ENCODE data around the gene PAMR1. TPM values are rescaled to one million over a fixed set of nuclear protein-coding genes. Genes with fewer than 3 reads are reported as not detected.
"Not testable (repeated sequence)": the region's sequence is repeated elsewhere in the genome, so short reads cannot be mapped to it uniquely, and the experiment has no call there.

The PAMR1 gene
- total RNA-seq (2014; rRNA removed; shearing (Covaris generic)): not detected in 2 replicates
- 0.08 and 0.17 TPM in 2 replicates for polyA plus RNA-seq (2015; cell fraction: cytosol; rRNA removed)
- 0.25 and 0.56 TPM in 2 replicates for polyA plus RNA-seq (2015; cell fraction: nucleus; rRNA removed)

GRCh38 chr11:35525501-35526175, at the start of gene PAMR1:
Gene PAMR1 (minus strand): TSS chr11:35525616. CDS start chr11:35525585, 31 bp downstream.
- DNase-seq (ENCODE audit: low read depth): no peak

GRCh38 chr11:35571696-35572095, 46.3 kb upstream of the PAMR1 start:
- DNase-seq (ENCODE audit: low read depth): no peak

DNA sequence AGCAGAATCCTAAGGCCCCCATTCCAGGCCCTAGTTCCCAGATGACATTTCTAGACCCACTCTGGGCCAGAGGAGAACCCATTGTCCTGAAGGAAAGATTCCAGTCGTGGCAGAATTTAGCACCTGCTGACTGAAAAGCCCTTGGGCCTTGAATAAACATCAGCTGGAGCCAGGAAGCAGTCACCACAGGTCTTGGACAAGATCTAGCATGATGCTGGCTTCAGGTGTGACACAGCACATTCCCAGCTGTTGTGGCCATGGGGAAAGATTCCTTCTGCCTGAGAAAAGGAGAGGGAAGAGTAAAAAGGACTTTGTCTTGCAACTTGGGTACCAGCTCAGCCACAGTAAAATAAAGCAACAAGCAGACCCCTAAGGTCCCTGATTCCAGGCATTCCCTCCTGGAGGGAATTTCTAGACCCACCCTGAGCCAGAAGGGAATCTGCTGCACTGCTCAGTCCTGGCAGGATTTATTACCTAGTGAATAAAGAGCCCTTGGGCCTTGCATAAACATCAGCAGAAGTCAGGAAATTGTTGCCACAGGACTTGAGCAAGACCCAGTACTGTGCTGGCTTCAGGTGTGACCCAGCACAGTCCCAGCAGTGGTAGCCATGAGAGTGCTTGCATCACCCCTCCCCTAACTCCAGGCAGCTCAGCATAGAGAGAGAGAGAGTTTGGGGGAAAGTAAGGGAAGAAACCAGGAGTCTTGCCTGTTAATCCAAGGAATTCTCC, 42.5 kb upstream of the PAMR1 start:
- DNase-seq (ENCODE audit: low read depth): peak; percentile 44

DNA sequence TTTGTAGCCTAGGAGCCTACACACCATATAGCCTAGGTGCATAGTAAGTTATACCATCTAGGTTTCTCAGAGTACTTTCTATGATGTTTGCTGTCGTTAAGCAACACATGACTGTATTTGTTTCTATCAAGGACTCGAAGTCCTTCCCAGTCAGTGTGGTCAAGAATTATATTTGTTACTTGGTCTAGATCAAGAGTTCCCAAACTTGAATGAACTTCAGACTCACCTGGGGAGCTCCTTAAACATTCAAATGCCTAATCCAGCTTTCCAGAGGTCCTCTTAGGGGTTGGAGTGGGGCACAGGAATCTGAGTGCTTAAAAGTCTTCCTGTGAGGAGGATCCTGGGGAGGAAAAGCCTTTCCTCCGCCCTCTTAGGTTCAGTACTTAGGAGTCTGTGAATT, 41.5 kb upstream of the PAMR1 start:
- no peak for DNase-seq (ENCODE audit: low read depth)

DNA sequence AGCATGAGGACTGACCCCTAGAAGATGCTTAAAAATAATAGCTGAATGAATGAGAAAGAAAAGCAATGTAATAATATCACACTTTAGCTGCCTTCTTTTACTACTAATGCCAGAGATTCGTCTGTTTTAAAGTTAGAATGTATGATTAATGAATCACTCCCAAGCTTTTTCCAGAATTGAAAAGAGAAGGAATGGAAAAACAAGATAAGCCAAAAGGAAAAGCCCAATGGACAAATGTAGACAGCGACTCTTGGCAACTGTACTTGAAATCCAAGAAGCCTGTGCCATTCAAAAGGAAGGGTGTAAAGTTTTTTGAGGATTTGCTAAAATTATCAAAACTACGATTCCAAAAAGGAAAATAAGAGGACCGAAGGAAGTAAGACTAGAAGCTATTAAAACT, 40.8 kb upstream of the PAMR1 start:
- DNase-seq (ENCODE audit: low read depth): no peak

DNA sequence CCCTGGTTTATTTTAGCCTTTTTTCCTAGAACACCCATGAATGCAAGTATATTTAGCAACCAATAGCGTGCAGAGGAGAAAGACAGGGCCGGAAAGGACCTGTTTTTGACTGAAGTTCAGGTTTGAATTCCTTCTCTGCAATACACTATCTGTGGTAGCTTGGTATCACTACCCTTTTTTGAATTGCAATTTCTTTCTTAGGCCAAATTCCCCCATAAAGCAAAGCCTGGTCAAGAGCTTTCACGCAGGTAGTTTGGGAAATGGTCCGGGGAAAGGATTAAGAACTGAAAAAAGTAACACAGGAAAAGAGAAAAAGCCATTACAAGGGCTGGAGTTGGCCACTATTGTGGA, 38.8 kb upstream of the PAMR1 start:
- no peak for DNase-seq (ENCODE audit: low read depth)

- DNase-seq (ENCODE audit: low read depth): no peak
These were observed 38.2 kb upstream of the PAMR1 start for GRCh38 chr11:35563484-35564244.

- no peak for DNase-seq (ENCODE audit: low read depth)
These were observed 34.5 kb upstream of the PAMR1 start for GRCh38 chr11:35559949-35560348.

- DNase-seq (ENCODE audit: low read depth): no peak
These were observed 33.1 kb upstream of the PAMR1 start for GRCh38 chr11:35558513-35558912.

- no peak for DNase-seq (ENCODE audit: low read depth)
These were observed 30.1 kb upstream of the PAMR1 start for GRCh38 chr11:35555488-35555887.

GRCh38 chr11:35554491-35555437, 29.3 kb upstream of the PAMR1 start:
- no peak for DNase-seq (ENCODE audit: low read depth)

DNA sequence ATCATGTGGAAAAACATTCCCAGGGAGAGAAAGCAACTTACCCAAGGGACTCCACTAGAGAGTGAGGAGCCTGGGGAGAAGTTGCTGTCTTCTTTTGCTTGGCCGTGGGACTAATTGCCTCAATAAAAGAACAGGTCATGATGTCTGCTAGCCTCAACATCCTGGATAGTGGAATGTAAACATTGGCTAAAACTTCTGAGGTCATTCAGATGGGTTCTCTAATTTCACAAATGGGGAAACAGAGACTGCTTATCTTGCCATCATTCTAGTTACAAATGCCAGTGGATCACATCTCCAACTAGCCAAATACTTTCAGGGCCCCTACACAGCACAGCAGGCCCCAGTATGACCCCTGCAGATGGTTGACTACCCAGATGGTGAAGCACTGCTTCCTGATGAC, 28.4 kb upstream of the PAMR1 start:
- DNase-seq (ENCODE audit: low read depth): peak; percentile 50

DNA sequence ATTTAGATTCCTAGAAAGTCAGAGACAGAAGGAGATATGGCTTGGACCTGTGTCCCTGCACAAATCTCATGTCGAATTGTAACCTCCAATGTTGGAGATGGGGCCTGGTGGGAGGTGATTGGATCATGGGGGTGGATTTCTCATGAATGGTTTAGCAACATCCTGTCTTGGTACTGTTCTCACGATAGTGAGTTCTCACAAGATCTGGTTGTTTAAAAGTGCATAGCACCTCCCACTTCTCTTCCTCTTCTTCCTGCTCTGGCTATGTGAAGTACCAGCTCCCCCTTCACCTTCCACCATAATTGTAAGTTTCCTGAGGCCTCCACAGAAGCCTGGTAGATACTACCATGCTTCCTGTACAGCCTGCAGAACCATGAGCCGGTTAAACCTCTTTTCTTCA, 27.6 kb upstream of the PAMR1 start:
- no peak for DNase-seq (ENCODE audit: low read depth)

- DNase-seq (ENCODE audit: low read depth): no peak
These were observed 27.2 kb upstream of the PAMR1 start for GRCh38 chr11:35552616-35553015.

DNA sequence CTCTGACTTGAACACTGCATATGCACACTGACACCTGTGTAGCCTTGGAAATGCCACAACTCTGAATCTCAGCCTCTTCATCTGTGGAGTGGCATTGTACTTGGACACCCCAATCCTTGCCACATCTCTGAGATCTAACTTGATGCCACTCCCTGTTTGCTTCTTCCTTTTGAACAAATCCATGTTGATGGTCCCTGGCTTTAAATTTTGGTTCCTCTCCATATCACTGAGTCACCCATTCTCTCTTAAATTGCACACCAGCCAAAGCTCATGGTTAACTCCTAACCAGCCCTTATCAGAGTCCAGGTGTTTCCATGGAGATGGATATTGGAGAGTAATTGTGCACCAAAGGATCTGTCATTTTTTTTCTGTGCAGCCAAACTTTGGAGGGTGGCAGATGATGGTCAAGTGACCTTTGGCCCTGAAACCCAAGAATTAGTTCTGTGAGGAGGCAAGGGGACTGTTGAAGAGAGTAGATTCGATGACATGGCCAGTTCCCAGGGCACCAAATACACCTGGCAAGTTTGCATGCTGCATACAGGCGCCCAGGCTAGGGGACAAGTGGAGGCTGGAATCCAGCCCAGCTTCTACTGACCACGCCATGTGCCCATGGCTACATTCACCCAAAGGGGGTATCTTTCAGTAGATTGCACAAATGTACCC, 25.1 kb upstream of the PAMR1 start:
- DNase-seq (ENCODE audit: low read depth): no peak

DNA sequence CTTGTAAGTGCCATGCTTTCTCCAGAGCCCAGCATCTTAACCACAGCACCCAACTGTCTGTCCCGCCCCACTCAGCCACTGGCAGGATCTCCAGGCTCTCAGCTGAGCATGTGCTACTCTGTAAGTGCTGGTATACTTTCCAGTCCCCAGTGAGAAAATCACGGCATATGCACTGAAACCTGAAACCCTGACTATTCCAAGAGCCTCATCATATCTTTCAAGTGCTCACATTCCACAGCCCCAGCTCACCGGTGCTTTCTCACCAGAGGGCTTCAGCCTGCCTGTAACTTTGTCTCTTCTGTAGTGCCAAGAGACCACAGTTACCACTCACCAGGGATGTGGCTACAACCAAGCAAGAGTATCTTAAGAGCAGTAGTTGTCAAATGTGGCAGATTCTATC, 24.4 kb upstream of the PAMR1 start:
- peak; percentile 98 for DNase-seq (ENCODE audit: low read depth)

DNA sequence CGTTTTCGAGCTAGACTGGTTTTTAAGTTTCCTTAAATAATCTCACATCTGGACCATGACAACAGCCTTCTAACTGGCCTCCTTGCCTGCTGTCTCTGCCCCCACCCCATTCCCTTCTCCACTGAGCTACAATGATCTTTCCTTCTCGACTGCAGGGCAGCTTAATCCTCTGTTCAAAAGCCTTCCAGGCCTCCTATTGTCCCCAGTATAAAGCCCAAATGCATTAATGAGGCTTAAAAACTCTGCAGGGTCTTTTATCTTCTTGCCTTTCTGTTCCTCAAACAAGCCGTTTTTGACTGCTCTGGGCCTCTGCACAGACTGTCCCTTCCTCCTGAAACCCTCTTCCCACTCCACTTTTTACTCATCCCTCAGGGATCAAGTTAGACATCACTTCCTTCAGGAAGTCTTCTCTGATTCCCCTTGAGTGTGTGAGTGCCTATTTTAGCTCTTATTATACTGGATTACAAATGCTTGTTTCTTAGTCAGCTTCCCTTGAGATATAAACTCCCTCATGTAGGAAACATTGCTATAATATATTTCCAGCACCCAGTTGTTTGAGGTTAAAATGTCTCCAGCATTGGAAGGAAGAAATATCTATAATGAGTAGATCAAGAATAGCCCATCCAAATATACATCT, 23.6 kb upstream of the PAMR1 start:
- peak; percentile 67 for DNase-seq (ENCODE audit: low read depth)

GRCh38 chr11:35547995-35548394, 22.6 kb upstream of the PAMR1 start:
- not testable (repeated sequence) for DNase-seq (ENCODE audit: low read depth)

GRCh38 chr11:35546317-35546716, 20.9 kb upstream of the PAMR1 start:
- no peak for DNase-seq (ENCODE audit: low read depth)

Data from HT1080 (cell line).